Activated naive CD8-positive, alpha-beta T cell treated with anti-CD3 and anti-CD28 coated beads, Interleukin-2, amount 50 U/mL, for 24 hours (primary cell): ENCODE results near the gene FAM131A.

ENCODE experiments used
- ATAC-seq: fragments of 150-1000 bp; cut with Tn5 transposase; one replicate; pipeline ENCODE4 v1.10.0; 2021
- DNase-seq: peaks from one replicate; pipeline ENCODE4 v3.0.0; 2021
- H3K27ac Mint-ChIP-seq: one replicate; pipeline ENCODE4 v1.8.0; 2021; ENCODE audit warnings: mild to moderate bottlenecking, mixed read lengths
- H3K27me3 Mint-ChIP-seq: one replicate; pipeline ENCODE4 v1.8.0; 2021; ENCODE audit warnings: mixed read lengths
- H3K36me3 Mint-ChIP-seq: one replicate; pipeline ENCODE4 v1.8.0; 2021; ENCODE audit warnings: low read depth, mixed read lengths
- H3K4me1 Mint-ChIP-seq: one replicate; pipeline ENCODE4 v1.8.0; 2021; ENCODE audit warnings: mixed read lengths
- H3K4me3 Mint-ChIP-seq: one replicate; pipeline ENCODE4 v1.8.0; 2021; ENCODE audit warnings: mild to moderate bottlenecking, moderate library complexity, mixed read lengths
- H3K9me3 Mint-ChIP-seq: one replicate; pipeline ENCODE4 v1.8.0; 2021; ENCODE audit warnings: mixed read lengths

FAM131A gene

GRCh38 chr3:184353546-184353941, 16.1 kb downstream of the FAM131A start:
- Mint-ChIP-seq H3K27ac (no peak overlapping the region), H3K4me1 (no peaks in the 10 kb centered on the region), H3K36me3 (peaks cover 7% of the 10 kb centered on the region), H3K27me3 (no peaks in the 10 kb centered on the region), H3K4me3 (no peak overlapping the region), H3K9me3 (no peaks in the 10 kb centered on the region)
- ATAC-seq, result no peak
- DNase-seq, result no peak

GRCh38 chr3:184354121-184354728, 16.8 kb downstream of the FAM131A start:
- Mint-ChIP-seq H3K9me3 (no peaks in the 10 kb centered on the region), H3K4me3 (no peak overlapping the region), H3K27me3 (no peaks in the 10 kb centered on the region), H3K27ac (no peak overlapping the region), H3K4me1 (no peaks in the 10 kb centered on the region), H3K36me3 (peaks cover 7% of the 10 kb centered on the region)
- peak; percentile 77 for DNase-seq
- peak; percentile 56 for ATAC-seq

GRCh38 chr3:184354754-184355153, 17.4 kb downstream of the FAM131A start:
- H3K9me3 Mint-ChIP-seq, result no peaks in the 10 kb centered on the region
- H3K27ac Mint-ChIP-seq, result no peak overlapping the region
- H3K27me3 Mint-ChIP-seq, result no peaks in the 10 kb centered on the region
- H3K4me1 Mint-ChIP-seq, result no peaks in the 10 kb centered on the region
- no peak overlapping the region for H3K4me3 Mint-ChIP-seq
- H3K36me3 Mint-ChIP-seq, result peaks cover 7% of the 10 kb centered on the region
- ATAC-seq, result no peak
- no peak for DNase-seq

- ATAC-seq, result no peak
- no peak for DNase-seq
- Mint-ChIP-seq H3K4me1 (peaks cover 6% of the 10 kb centered on the region), H3K27me3 (peaks cover 2% of the 10 kb centered on the region), H3K36me3 (peaks cover 7% of the 10 kb centered on the region), H3K9me3 (no peaks in the 10 kb centered on the region), H3K27ac (no peak overlapping the region), H3K4me3 (no peak overlapping the region)
Measured at GRCh38 chr3:184355261-184356040, 18.1 kb downstream of the FAM131A start.

GRCh38 chr3:184357248-184358123, 20.1 kb downstream of the FAM131A start:
- ATAC-seq, result no peak
- Mint-ChIP-seq H3K9me3 (no peaks in the 10 kb centered on the region), H3K27ac (no peak overlapping the region), H3K27me3 (peaks cover 2% of the 10 kb centered on the region), H3K36me3 (peaks cover 7% of the 10 kb centered on the region), H3K4me3 (no peak overlapping the region), H3K4me1 (peaks cover 12% of the 10 kb centered on the region)
- no peak for DNase-seq

GRCh38 chr3:184358124-184358767, 20.8 kb downstream of the FAM131A start:
- Mint-ChIP-seq H3K9me3 (no peaks in the 10 kb centered on the region), H3K27me3 (peaks cover 4% of the 10 kb centered on the region), H3K36me3 (peaks cover 9% of the 10 kb centered on the region), H3K4me3 (no peak overlapping the region), H3K27ac (no peak overlapping the region), H3K4me1 (peaks cover 14% of the 10 kb centered on the region)
- DNase-seq (no peak), ATAC-seq (no peak)

- Mint-ChIP-seq H3K9me3 (no peaks in the 10 kb centered on the region), H3K27ac (no peak overlapping the region), H3K36me3 (peaks cover 14% of the 10 kb centered on the region), H3K27me3 (peaks cover 5% of the 10 kb centered on the region), H3K4me3 (no peak overlapping the region), H3K4me1 (peaks cover 16% of the 10 kb centered on the region)
- no peak for DNase-seq
- ATAC-seq, result no peak
Measured at GRCh38 chr3:184358921-184359350, 21.5 kb downstream of the FAM131A start.

GRCh38 chr3:184359610-184360009, 22.2 kb downstream of the FAM131A start:
- Mint-ChIP-seq H3K27me3 (peaks cover 5% of the 10 kb centered on the region), H3K27ac (no peak overlapping the region), H3K9me3 (no peaks in the 10 kb centered on the region), H3K4me1 (peaks cover 20% of the 10 kb centered on the region), H3K36me3 (peaks cover 18% of the 10 kb centered on the region), H3K4me3 (peak overlapping the region; percentile 87)
- ATAC-seq (no peak), DNase-seq (no peak)

GRCh38 chr3:184360070-184360928, 22.9 kb downstream of the FAM131A start:
- Mint-ChIP-seq H3K27me3 (peaks cover 5% of the 10 kb centered on the region), H3K4me3 (peak overlapping the region; percentile 87), H3K9me3 (no peaks in the 10 kb centered on the region), H3K27ac (peak overlapping the region; percentile 54), H3K4me1 (peaks cover 27% of the 10 kb centered on the region), H3K36me3 (peaks cover 23% of the 10 kb centered on the region)
- DNase-seq (no peak), ATAC-seq (no peak)

- Mint-ChIP-seq H3K27me3 (peaks cover 5% of the 10 kb centered on the region), H3K9me3 (no peaks in the 10 kb centered on the region), H3K36me3 (peaks cover 24% of the 10 kb centered on the region), H3K27ac (peak overlapping the region; percentile 54), H3K4me1 (peaks cover 32% of the 10 kb centered on the region), H3K4me3 (peak overlapping the region; percentile 87)
- DNase-seq, result no peak
- no peak for ATAC-seq
Measured at GRCh38 chr3:184360929-184361531, 23.6 kb downstream of the FAM131A start.

- peak; percentile 58 for DNase-seq
Measured at GRCh38 chr3:184361532-184361931, 24.1 kb downstream of the FAM131A start, which contains the start of the genes CLCN2 and POLR2H. Gene CLCN2, minus strand, starts transcription at chr3:184361605. Its CDS starts 126 bp downstream, at chr3:184361479. Gene POLR2H, plus strand, starts transcription at chr3:184361710. Its CDS starts 1,783 bp downstream, at chr3:184363493.

GRCh38 chr3:184361932-184362667, 24.7 kb downstream of the FAM131A start:
- peak overlapping the region; percentile 95 for H3K27ac Mint-ChIP-seq
- peaks cover 40% of the 10 kb centered on the region for H3K4me1 Mint-ChIP-seq
- no peaks in the 10 kb centered on the region for H3K9me3 Mint-ChIP-seq
- DNase-seq (peak; percentile 60), ATAC-seq (peak; percentile 16)
- peaks cover 32% of the 10 kb centered on the region for H3K36me3 Mint-ChIP-seq
- H3K4me3 Mint-ChIP-seq, result peak overlapping the region; percentile 99
- peaks cover 5% of the 10 kb centered on the region for H3K27me3 Mint-ChIP-seq

More at GRCh38 chr3:184361532-184361931, 24.1 kb downstream of the FAM131A start, which contains the start of the genes CLCN2 and POLR2H:
- peaks cover 35% of the 10 kb centered on the region for H3K4me1 Mint-ChIP-seq
- H3K9me3 Mint-ChIP-seq, result no peaks in the 10 kb centered on the region
- H3K4me3 Mint-ChIP-seq, result peak within 1 kb of the TSS; percentile 99
- peaks cover 5% of the 10 kb centered on the region for H3K27me3 Mint-ChIP-seq
- H3K27ac Mint-ChIP-seq, result peak within 1 kb of the TSS; percentile 95
- peak; percentile 39 for ATAC-seq
- peaks cover 28% of the 10 kb centered on the region for H3K36me3 Mint-ChIP-seq
